Measurements from ENCODE around the gene NLRP1. TPM values are rescaled to one million over a fixed set of nuclear protein-coding genes. Genes with fewer than 3 reads are reported as not detected.

The NLRP1 gene
- total RNA-seq, 4 donors from 2014 or later = 13.8 to 78.3 (median 47.0) TPM

GRCh38 chr17:5557990-5558389 is 26.3 kb downstream of the NLRP1 start:
- intact Hi-C loops (cut with DNase I; ENCODE audit: low total_unique reads) = no loop called here
- no peaks in the 10 kb centered on the region for H3K36me3 ChIP-seq
- no peak for TF ChIP-seq CTCF (IDR thresholded peaks at IDR 0.05)
- no peak for TF ChIP-seq POLR2A (IDR thresholded peaks at IDR 0.05)
- H3K4me3 ChIP-seq = no peak overlapping the region
- H3K4me1 ChIP-seq = no peaks in the 10 kb centered on the region
- no peaks in the 10 kb centered on the region for H3K9me3 ChIP-seq
- no peak for DNase-seq
- no peak overlapping the region for H3K27ac ChIP-seq
- no peaks in the 10 kb centered on the region for H3K27me3 ChIP-seq

- Histone ChIP-seq H3K9me3 (no peaks in the 10 kb centered on the region), H3K27me3 (no peaks in the 10 kb centered on the region), H3K27ac (no peak overlapping the region), H3K36me3 (no peaks in the 10 kb centered on the region), H3K4me1 (no peaks in the 10 kb centered on the region), H3K4me3 (no peak overlapping the region)
- DNase-seq = no peak
- TF ChIP-seq CTCF (IDR thresholded peaks at IDR 0.05) (no peak), POLR2A (IDR thresholded peaks at IDR 0.05) (no peak)
- intact Hi-C loops (cut with DNase I; ENCODE audit: low total_unique reads) = no loop called here
Measured at GRCh38 chr17:5557485-5557884, 26.8 kb downstream of the NLRP1 start.

GRCh38 chr17:5555254-5555653 is 29.1 kb downstream of the NLRP1 start:
- Histone ChIP-seq H3K36me3 (no peaks in the 10 kb centered on the region), H3K4me3 (no peak overlapping the region), H3K4me1 (no peaks in the 10 kb centered on the region), H3K27ac (no peak overlapping the region), H3K27me3 (no peaks in the 10 kb centered on the region), H3K9me3 (no peaks in the 10 kb centered on the region)
- no peak for DNase-seq
- intact Hi-C loops (cut with DNase I; ENCODE audit: low total_unique reads) = no loop called here
- TF ChIP-seq POLR2A (IDR thresholded peaks at IDR 0.05) = no peak
- no peak for TF ChIP-seq CTCF (IDR thresholded peaks at IDR 0.05)

- Histone ChIP-seq H3K36me3 (no peaks in the 10 kb centered on the region), H3K4me3 (no peak overlapping the region), H3K9me3 (no peaks in the 10 kb centered on the region), H3K4me1 (no peaks in the 10 kb centered on the region), H3K27ac (no peak overlapping the region), H3K27me3 (no peaks in the 10 kb centered on the region)
- TF ChIP-seq POLR2A (IDR thresholded peaks at IDR 0.05) (no peak), CTCF (IDR thresholded peaks at IDR 0.05) (no peak)
- intact Hi-C loops (cut with DNase I; ENCODE audit: low total_unique reads) = no loop called here
- DNase-seq = no peak
Measured at GRCh38 chr17:5553479-5553878, 30.8 kb downstream of the NLRP1 start.

GRCh38 chr17:5552841-5553240 is 31.5 kb downstream of the NLRP1 start:
- H3K27ac ChIP-seq = no peak overlapping the region
- intact Hi-C loops (cut with DNase I; ENCODE audit: low total_unique reads) = no loop called here
- no peak for DNase-seq
- no peaks in the 10 kb centered on the region for H3K4me1 ChIP-seq
- H3K4me3 ChIP-seq = no peak overlapping the region
- no peaks in the 10 kb centered on the region for H3K9me3 ChIP-seq
- H3K36me3 ChIP-seq = no peaks in the 10 kb centered on the region
- TF ChIP-seq CTCF (IDR thresholded peaks at IDR 0.05) (no peak), POLR2A (IDR thresholded peaks at IDR 0.05) (no peak)
- no peaks in the 10 kb centered on the region for H3K27me3 ChIP-seq

Measured in uterus (tissue), 4 donors.